Measurements from ENCODE around the gene CPNE4. TPM values are rescaled to one million over a fixed set of nuclear protein-coding genes. Genes with fewer than 3 reads are reported as not detected.

CPNE4 gene
- total and polyA plus RNA-seq, 2 donors (not counting 3 experiments of a cell fraction or from before 2014, with no cell fraction given), result not detected

GRCh38 chr3:131623431-131623830 is 411.4 kb downstream of the CPNE4 start:
- Histone ChIP-seq H2AFZ (ENCODE audit: low read depth, low read length) (no peak overlapping the region), H3K4me2 (ENCODE audit: insufficient read depth, low read length) (no peak overlapping the region), H3K9ac (replicated peaks; ENCODE audit: extremely low read depth, insufficient read depth, low read length) (no peak overlapping the region), H3K4me3 (replicated peaks in 1 of 3; ENCODE audit: insufficient read depth in 1 of 3, low read depth in 1 of 3, low read length in 3 of 3) (no peak overlapping the region), H3K9me3 (replicated peaks; ENCODE audit: control insufficient read depth, insufficient read depth, low read length) (no peaks in the 10 kb centered on the region), H4K20me1 (replicated peaks; ENCODE audit: control insufficient read depth, extremely low read depth, insufficient read depth, low read length) (no peaks in the 10 kb centered on the region), H3K36me3 (ENCODE audit: control insufficient read depth in 2 of 2, extremely low read depth in 1 of 2, insufficient read depth in 2 of 2, low read length in 2 of 2) (no peaks in the 10 kb centered on the region), H3K4me1 (ENCODE audit: control insufficient read depth, extremely low read depth, insufficient read depth, low read length) (no peaks in the 10 kb centered on the region), H3K27me3 (ENCODE audit: control insufficient read depth in 2 of 2, insufficient read depth in 2 of 2, low read length in 2 of 2) (no peaks in the 10 kb centered on the region), H3K79me2 (ENCODE audit: control insufficient read depth, insufficient read depth, low read length) (no peaks in the 10 kb centered on the region), H3K27ac (ENCODE audit: insufficient read depth, low read depth, low read length) (no peak overlapping the region), H3K9me1 (replicated peaks; ENCODE audit: control insufficient read depth, extremely low read depth, insufficient read depth, low read length) (no peaks in the 10 kb centered on the region)
- POLR2A ChIA-PET, result no interaction called here
- CTCF ChIA-PET, result no interaction called here
- intact Hi-C loops (cut with micrococcal nuclease), result no loop called here
- TF ChIP-seq FOS (IDR thresholded peaks at IDR 0.05; ENCODE audit: borderline replicate concordance, insufficient read depth, low read length) (no peak), MAX (IDR thresholded peaks at IDR 0.05; ENCODE audit: insufficient read depth, insufficient read length) (no peak), EZH2 (IDR thresholded peaks at IDR 0.05; ENCODE audit: borderline replicate concordance, low read depth, low read length, severe bottlenecking) (no peak), GATA2 (IDR thresholded peaks at IDR 0.05; ENCODE audit: insufficient read depth, insufficient read length, low read depth, low read length) (no peak)
- BruUV-seq (replicated peaks), result no TSS peak
- no peak for DNase-seq (ENCODE audit: low read depth, low spot score)
- no peak for FAIRE-seq
- dilution Hi-C loops (cut with MboI; ENCODE audit: extremely low pct_ligation_motif_present, low sequenced_read_pairs), result no loop called here

- POLR2A ChIA-PET, result no interaction called here
- CTCF ChIA-PET, result no interaction called here
- no peak for FAIRE-seq
Measured at GRCh38 chr3:131622726-131623125, 412.1 kb downstream of the CPNE4 start.

More at GRCh38 chr3:131622726-131623125, 412.1 kb downstream of the CPNE4 start:
- Histone ChIP-seq H3K4me1 (ENCODE audit: control insufficient read depth, extremely low read depth, insufficient read depth, low read length) (no peaks in the 10 kb centered on the region), H3K36me3 (ENCODE audit: control insufficient read depth in 2 of 2, extremely low read depth in 1 of 2, insufficient read depth in 2 of 2, low read length in 2 of 2) (no peaks in the 10 kb centered on the region), H3K4me2 (ENCODE audit: insufficient read depth, low read length) (no peak overlapping the region), H3K79me2 (ENCODE audit: control insufficient read depth, insufficient read depth, low read length) (no peaks in the 10 kb centered on the region), H3K27me3 (ENCODE audit: control insufficient read depth in 2 of 2, insufficient read depth in 2 of 2, low read length in 2 of 2) (no peaks in the 10 kb centered on the region), H3K27ac (ENCODE audit: insufficient read depth, low read depth, low read length) (no peak overlapping the region), H3K4me3 (replicated peaks in 1 of 3; ENCODE audit: insufficient read depth in 1 of 3, low read depth in 1 of 3, low read length in 3 of 3) (no peak overlapping the region), H4K20me1 (replicated peaks; ENCODE audit: control insufficient read depth, extremely low read depth, insufficient read depth, low read length) (no peaks in the 10 kb centered on the region), H3K9ac (replicated peaks; ENCODE audit: extremely low read depth, insufficient read depth, low read length) (no peak overlapping the region), H3K9me3 (replicated peaks; ENCODE audit: control insufficient read depth, insufficient read depth, low read length) (no peaks in the 10 kb centered on the region), H3K9me1 (replicated peaks; ENCODE audit: control insufficient read depth, extremely low read depth, insufficient read depth, low read length) (no peaks in the 10 kb centered on the region), H2AFZ (ENCODE audit: low read depth, low read length) (no peak overlapping the region)
- TF ChIP-seq MYC (IDR thresholded peaks at IDR 0.05; ENCODE audit: low read depth, low read length) (no peak), CTCF (IDR thresholded peaks at IDR 0.05; ENCODE audit: extremely low read depth in 1 of 2, insufficient read depth in 1 of 2, low read depth in 1 of 2, low read length in 2 of 2) (no peak), POLR2AphosphoS5 (IDR thresholded peaks at IDR 0.05; ENCODE audit: insufficient read depth, low read depth, low read length) (no peak), JUN (IDR thresholded peaks at IDR 0.05; ENCODE audit: borderline replicate concordance, insufficient read depth, insufficient read length, low read depth) (no peak), EZH2 (IDR thresholded peaks at IDR 0.05; ENCODE audit: borderline replicate concordance, low read depth, low read length, severe bottlenecking) (no peak), GATA2 (IDR thresholded peaks at IDR 0.05; ENCODE audit: insufficient read depth, insufficient read length, low read depth, low read length) (no peak), MAX (IDR thresholded peaks at IDR 0.05; ENCODE audit: insufficient read depth, insufficient read length) (no peak)
- no peak for DNase-seq (ENCODE audit: low read depth, low spot score)
- no TSS peak for BruUV-seq (replicated peaks)
- intact Hi-C loops (cut with micrococcal nuclease), result no loop called here
- dilution Hi-C loops (cut with MboI; ENCODE audit: extremely low pct_ligation_motif_present, low sequenced_read_pairs), result no loop called here

All from endothelial cell of umbilical vein (primary cell).